Hepatocyte (in vitro differentiated cells): ENCODE results near the gene STAC. TPM values are rescaled to one million over a fixed set of nuclear protein-coding genes. Genes with fewer than 3 reads are reported as not detected.

ENCODE experiments used
- DNase-seq: peaks from one replicate; pipeline ENCODE4 v3.0.0-alpha.2; 2016; ENCODE audit warnings: low spot score
- H2AFZ ChIP-seq: fragments of 200-600 bp; sonication (generic); 2 replicates; pipeline ENCODE4 v1.6.0; 2016; ENCODE audit warnings: antibody characterized with exemption, mild to moderate bottlenecking
- H3K27ac ChIP-seq: fragments of 200-600 bp; sonication (generic); 2 replicates; pipeline ENCODE4 v1.5.1; 2016; ENCODE audit warnings: mild to moderate bottlenecking
- H3K27me3 ChIP-seq: fragments of 200-600 bp; sonication (generic); 2 replicates; pipeline ENCODE4 v1.6.1; 2016
- H3K36me3 ChIP-seq: fragments of 200-600 bp; sonication (generic); replicated peaks from 2 replicates; pipeline ENCODE4 v1.5.1; 2016; ENCODE audit warnings: low read depth; ENCODE audit not compliant: insufficient read depth
- H3K4me1 ChIP-seq: fragments of 200-600 bp; sonication (generic); 2 replicates; pipeline ENCODE4 v1.5.1; 2016; ENCODE audit warnings: mild to moderate bottlenecking, moderate library complexity; ENCODE audit not compliant: insufficient read depth
- H3K4me2 ChIP-seq: fragments of 200-600 bp; sonication (generic); 2 replicates; pipeline ENCODE4 v1.6.0; 2016
- H3K4me3 ChIP-seq: fragments of 200-600 bp; sonication (generic); 2 replicates; pipeline ENCODE4 v1.5.1; 2016; ENCODE audit warnings: mild to moderate bottlenecking
- H3K79me2 ChIP-seq: fragments of 200-600 bp; sonication (generic); 2 replicates; pipeline ENCODE4 v1.6.0; 2017; ENCODE audit warnings: mild to moderate bottlenecking
- H3K9me2 ChIP-seq: fragments of 200-600 bp; sonication (generic); replicated peaks from 2 replicates; pipeline ENCODE4 v1.6.0; 2017; ENCODE audit warnings: mild to moderate bottlenecking; ENCODE audit not compliant: insufficient read depth
- H3K9me3 ChIP-seq: fragments of 200-600 bp; sonication (generic); 2 replicates; pipeline ENCODE4 v1.5.1; 2016; ENCODE audit warnings: low read depth, mild to moderate bottlenecking
- H4K20me1 ChIP-seq: fragments of 200-600 bp; sonication (generic); 2 replicates; pipeline ENCODE4 v1.6.0; 2016; ENCODE audit warnings: mild to moderate bottlenecking; ENCODE audit not compliant: insufficient read depth, poor library complexity, severe bottlenecking
- CTCF ChIP-seq: fragments of 200-600 bp; sonication (generic); IDR thresholded peaks from 2 replicates; pipeline ENCODE4 v1.5.1; 2016; ENCODE audit warnings: antibody characterized with exemption, mild to moderate bottlenecking; ENCODE audit not compliant: poor library complexity
- EZH2 ChIP-seq: fragments of 200-600 bp; sonication (generic); IDR thresholded peaks from 2 replicates; pipeline ENCODE4 v1.6.1; 2016; ENCODE audit warnings: antibody characterized with exemption, mild to moderate bottlenecking, borderline replicate concordance
- EZH2phosphoT487 ChIP-seq: fragments of 200-600 bp; sonication (generic); IDR thresholded peaks from one replicate; pipeline ENCODE4 v1.6.1; 2018; ENCODE audit warnings: antibody characterized with exemption, mild to moderate bottlenecking, low read depth, moderate library complexity; ENCODE audit not compliant: unreplicated experiment, severe bottlenecking
- WGBS: methylation state at CpG from one replicate; pipeline ENCODE4 v1.1.6; 2016; ENCODE audit warnings: low lambda C conversion rate; ENCODE audit errors: missing lambda C conversion rate; 5-methylcytosine and 5-hydroxymethylcytosine counted together
- polyA plus RNA-seq: library from polyadenylated mRNA; unstranded; fragments of >200 nt; fragmentation: Nextera tagmentation; extraction: Ambion mirVana; gene quantifications from 2 replicates; pipeline ENCODE4 v1.2.1, GENCODE V29; 2016
- total RNA-seq: library from RNA; depleted of rRNA; stranded (reverse); fragments of >200 nt; gene quantifications from 2 replicates; pipeline ENCODE4 v1.2.3, GENCODE V29; 2014

STAC gene
- total and polyA plus RNA-seq, 2 experiments from 2014 or later = 0.13 to 0.53 TPM

DNA sequence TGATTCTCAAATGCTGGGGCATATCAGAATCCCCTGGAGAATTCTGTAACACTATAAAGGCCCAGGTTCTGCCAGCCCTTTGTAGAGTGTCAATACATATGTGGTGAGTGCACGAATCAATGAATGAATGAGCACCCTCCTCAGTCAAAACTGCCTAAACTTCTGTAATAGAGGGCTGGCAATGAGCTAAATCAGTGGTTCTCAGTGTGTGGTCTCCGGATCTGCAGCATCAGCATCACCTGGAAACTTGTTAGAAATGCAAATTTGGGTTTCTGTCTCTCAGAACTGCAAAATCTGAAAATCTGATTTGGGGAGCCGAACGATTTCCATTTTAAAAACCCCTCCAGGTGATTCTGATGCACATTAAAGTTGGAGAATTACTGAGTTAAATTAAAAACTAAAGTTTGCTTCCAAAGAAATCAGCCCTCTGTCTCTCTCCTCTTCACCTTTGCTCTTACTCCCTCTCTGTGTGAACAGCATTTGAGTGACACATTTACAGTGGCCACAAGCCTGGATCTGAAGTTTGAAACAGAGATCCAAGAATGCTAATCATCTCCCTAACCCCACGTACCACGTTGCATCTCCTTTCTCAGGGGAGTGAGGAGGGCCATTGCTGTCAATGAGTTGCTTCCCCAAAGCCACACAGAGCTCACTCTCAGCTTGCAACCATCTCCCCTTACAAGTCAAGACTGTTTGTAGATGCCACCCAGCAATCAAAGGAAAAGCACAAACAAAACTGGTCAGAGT, 109.5 kb downstream of the STAC start:
- no peak for TF ChIP-seq CTCF
- no peak for TF ChIP-seq EZH2phosphoT487
- TF ChIP-seq EZH2 = no peak
- no peak for DNase-seq
- no peak overlapping the region for H3K4me2 ChIP-seq
- H3K9me3 ChIP-seq = no peaks in the 10 kb centered on the region
- H2AFZ ChIP-seq = no peak overlapping the region
- no peaks in the 10 kb centered on the region for H3K27me3 ChIP-seq
- no peak overlapping the region for H3K27ac ChIP-seq
- no peaks in the 10 kb centered on the region for H3K79me2 ChIP-seq
- no peaks in the 10 kb centered on the region for H4K20me1 ChIP-seq
- H3K36me3 ChIP-seq = no peaks in the 10 kb centered on the region
- H3K4me3 ChIP-seq = no peak overlapping the region
- 67% methylated on average over 6 of the region's 6 CpGs for WGBS
- no peaks in the 10 kb centered on the region for H3K9me2 ChIP-seq
- no peaks in the 10 kb centered on the region for H3K4me1 ChIP-seq

DNA sequence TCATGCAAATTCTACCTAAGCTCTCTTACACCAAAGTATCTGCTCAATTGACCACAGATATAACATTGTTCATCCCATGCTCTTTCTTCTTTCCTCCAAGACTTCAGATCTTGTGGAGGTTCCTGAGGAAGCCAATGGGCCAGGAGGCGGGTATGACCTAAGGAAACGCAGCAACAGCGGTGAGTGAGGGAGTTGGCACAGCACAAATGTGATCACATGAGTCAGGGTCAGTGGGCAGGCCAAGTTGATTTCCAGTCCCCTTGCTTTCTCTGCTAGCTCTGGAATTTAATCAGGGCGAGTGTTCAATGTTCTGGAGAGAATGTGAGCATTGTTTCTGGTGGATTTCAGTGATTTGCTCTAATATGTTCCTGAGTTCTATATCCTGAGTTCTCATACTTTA, 112.7 kb downstream of the STAC start:
- 94% methylated on average over 4 of the region's 4 CpGs for WGBS
- no peaks in the 10 kb centered on the region for H4K20me1 ChIP-seq
- no peak overlapping the region for H3K27ac ChIP-seq
- no peak overlapping the region for H2AFZ ChIP-seq
- no peaks in the 10 kb centered on the region for H3K4me1 ChIP-seq
- H3K4me2 ChIP-seq = no peak overlapping the region
- no peaks in the 10 kb centered on the region for H3K27me3 ChIP-seq
- H3K79me2 ChIP-seq = no peaks in the 10 kb centered on the region
- TF ChIP-seq CTCF = no peak
- TF ChIP-seq EZH2 = no peak
- TF ChIP-seq EZH2phosphoT487 = no peak
- H3K9me3 ChIP-seq = no peaks in the 10 kb centered on the region
- DNase-seq = no peak
- H3K9me2 ChIP-seq = no peaks in the 10 kb centered on the region
- H3K4me3 ChIP-seq = no peak overlapping the region
- no peaks in the 10 kb centered on the region for H3K36me3 ChIP-seq

DNA sequence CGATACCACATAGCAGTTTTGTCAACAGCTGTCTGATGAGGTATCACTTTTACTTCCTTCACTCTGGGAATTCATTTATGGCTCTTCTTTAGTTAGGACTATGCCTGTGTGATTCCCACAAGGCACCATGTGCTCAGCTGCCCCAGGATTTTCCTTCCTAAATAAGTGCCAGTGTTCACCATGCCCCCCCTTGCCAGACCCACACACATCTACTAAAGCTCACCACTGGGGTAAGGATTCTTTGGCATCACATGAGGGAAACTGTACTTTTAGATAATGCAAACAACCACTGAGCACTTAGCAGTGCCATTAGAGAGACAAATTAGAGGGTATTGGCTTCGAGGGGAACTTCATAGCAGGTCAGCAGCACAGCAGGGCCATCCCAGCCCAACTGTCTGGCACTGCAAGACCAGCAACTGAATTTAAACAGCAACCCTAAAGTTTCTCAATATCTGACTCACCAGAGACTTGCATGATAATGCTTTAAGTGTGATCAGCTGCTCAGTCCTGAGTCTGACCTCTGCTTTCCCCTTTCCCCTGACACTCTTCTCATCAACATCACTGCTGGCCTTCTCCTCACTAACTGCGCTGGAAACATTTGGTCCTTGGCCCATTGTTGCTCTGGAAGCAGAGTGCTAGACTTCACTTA, 114.3 kb downstream of the STAC start:
- WGBS = 74% methylated on average over 3 of the region's 3 CpGs
- H3K27ac ChIP-seq = no peak overlapping the region
- H3K4me1 ChIP-seq = no peaks in the 10 kb centered on the region
- H3K9me3 ChIP-seq = no peaks in the 10 kb centered on the region
- no peak overlapping the region for H3K4me2 ChIP-seq
- no peaks in the 10 kb centered on the region for H3K27me3 ChIP-seq
- no peaks in the 10 kb centered on the region for H3K36me3 ChIP-seq
- H3K4me3 ChIP-seq = no peak overlapping the region
- peak; percentile 12 for DNase-seq
- no peaks in the 10 kb centered on the region for H3K79me2 ChIP-seq
- TF ChIP-seq CTCF (no peak), EZH2phosphoT487 (no peak), EZH2 (no peak)
- no peak overlapping the region for H2AFZ ChIP-seq
- H4K20me1 ChIP-seq = no peaks in the 10 kb centered on the region
- H3K9me2 ChIP-seq = no peaks in the 10 kb centered on the region
